Hepatocyte (in vitro differentiated cells): Measurements from ENCODE around the gene RNF208.
A peak's percentile ranks its signal among the peaks of the same experiment; 100 is the strongest.

Source experiments
- EZH2 ChIP-seq: fragments of 200-600 bp; sonication (generic); IDR thresholded peaks from 2 replicates; pipeline ENCODE4 v1.6.1; 2016; ENCODE audit warnings: antibody characterized with exemption, mild to moderate bottlenecking, borderline replicate concordance
- EZH2phosphoT487 ChIP-seq: fragments of 200-600 bp; sonication (generic); IDR thresholded peaks from one replicate; pipeline ENCODE4 v1.6.1; 2018; ENCODE audit warnings: antibody characterized with exemption, mild to moderate bottlenecking, low read depth, moderate library complexity; ENCODE audit not compliant: unreplicated experiment, severe bottlenecking
- TF ChIP-seq, protein P1 (sequence below): fragments of 200-600 bp; sonication (generic); IDR thresholded peaks from 2 replicates; pipeline ENCODE4 v1.5.1; 2016; ENCODE audit warnings: antibody characterized with exemption, mild to moderate bottlenecking; ENCODE audit not compliant: poor library complexity

DNA sequence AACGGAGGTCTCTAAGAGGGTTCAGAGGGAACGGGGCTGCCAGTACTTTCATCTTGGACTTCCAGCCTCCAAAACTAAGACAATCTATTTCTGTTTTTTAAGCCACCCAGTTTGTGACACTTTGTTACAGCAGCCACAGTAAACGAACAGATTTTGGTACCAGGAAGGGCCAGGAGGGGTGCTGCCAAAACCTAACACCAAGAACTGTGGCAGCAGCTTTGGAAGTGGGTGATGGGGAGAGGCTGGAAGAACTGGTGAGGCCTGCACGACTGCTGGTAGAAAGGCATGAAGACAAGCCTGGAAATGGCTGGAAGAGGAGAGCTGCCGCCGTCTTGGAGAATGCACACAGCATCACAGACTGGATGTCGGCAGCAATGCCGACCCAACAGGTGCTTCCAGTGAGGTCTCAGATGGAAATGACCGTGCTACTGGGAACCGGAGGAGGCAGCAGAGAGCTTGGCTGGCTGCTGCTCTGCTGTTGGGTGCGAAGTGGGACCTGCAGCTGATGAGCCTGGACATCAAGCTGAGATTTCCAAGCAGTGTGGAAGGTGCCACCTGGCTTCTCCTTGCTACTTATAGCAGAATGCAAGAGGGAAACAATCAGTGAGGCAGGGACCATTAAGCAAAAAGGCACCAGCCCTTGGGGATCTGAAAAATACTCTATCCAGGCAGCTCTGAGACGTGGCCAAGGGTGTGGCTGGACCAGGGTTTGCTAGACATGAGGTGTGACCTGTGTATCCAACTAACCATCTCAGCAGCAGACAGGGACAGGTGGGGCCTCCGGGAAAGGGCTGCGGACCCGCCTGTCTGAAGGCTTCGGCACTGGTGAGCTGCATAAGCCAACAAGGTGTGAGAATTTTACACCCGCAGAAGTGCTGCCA lies 45.5 kb downstream of the RNF208 start:
- TF ChIP-seq, protein P1, sequence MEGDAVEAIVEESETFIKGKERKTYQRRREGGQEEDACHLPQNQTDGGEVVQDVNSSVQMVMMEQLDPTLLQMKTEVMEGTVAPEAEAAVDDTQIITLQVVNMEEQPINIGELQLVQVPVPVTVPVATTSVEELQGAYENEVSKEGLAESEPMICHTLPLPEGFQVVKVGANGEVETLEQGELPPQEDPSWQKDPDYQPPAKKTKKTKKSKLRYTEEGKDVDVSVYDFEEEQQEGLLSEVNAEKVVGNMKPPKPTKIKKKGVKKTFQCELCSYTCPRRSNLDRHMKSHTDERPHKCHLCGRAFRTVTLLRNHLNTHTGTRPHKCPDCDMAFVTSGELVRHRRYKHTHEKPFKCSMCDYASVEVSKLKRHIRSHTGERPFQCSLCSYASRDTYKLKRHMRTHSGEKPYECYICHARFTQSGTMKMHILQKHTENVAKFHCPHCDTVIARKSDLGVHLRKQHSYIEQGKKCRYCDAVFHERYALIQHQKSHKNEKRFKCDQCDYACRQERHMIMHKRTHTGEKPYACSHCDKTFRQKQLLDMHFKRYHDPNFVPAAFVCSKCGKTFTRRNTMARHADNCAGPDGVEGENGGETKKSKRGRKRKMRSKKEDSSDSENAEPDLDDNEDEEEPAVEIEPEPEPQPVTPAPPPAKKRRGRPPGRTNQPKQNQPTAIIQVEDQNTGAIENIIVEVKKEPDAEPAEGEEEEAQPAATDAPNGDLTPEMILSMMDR, result peak; percentile 49
- TF ChIP-seq EZH2 (no peak), EZH2phosphoT487 (no peak)
